Mesenchymal stem cell (in vitro differentiated cells and primary cell): Measurements from ENCODE around the gene ACSF2.

Experiments
- DNase-seq: peaks from one replicate; pipeline ENCODE4 v3.0.0-alpha.2; 2013
- H2AFZ ChIP-seq: one replicate; pipeline ENCODE4 v1.6.1; 2013; ENCODE audit warnings: low read depth, mild to moderate bottlenecking, control low read depth, inconsistent platforms, low read length, moderate library complexity
- H2AK5ac ChIP-seq: 2 replicates; pipeline ENCODE4 v1.6.1; 2013; ENCODE audit warnings: low read length, moderate library complexity, mild to moderate bottlenecking, inconsistent platforms; ENCODE audit not compliant: severe bottlenecking
- H2BK120ac ChIP-seq: one replicate; pipeline ENCODE4 v1.6.1; 2013; ENCODE audit warnings: low read depth, mild to moderate bottlenecking, inconsistent platforms, low read length, moderate library complexity
- H2BK12ac ChIP-seq, 2 experiments: one replicate each; pipeline ENCODE4 v1.6.1; 2013; ENCODE audit warnings: inconsistent platforms in 2 of 2, low read length in 2 of 2, mild to moderate bottlenecking in 2 of 2, moderate library complexity in 2 of 2, control low read depth in 1 of 2
- H2BK15ac ChIP-seq: one replicate; pipeline ENCODE4 v1.6.1; 2013; ENCODE audit warnings: mild to moderate bottlenecking, low read depth, inconsistent platforms; ENCODE audit not compliant: poor library complexity, severe bottlenecking
- H2BK5ac ChIP-seq: 2 replicates; pipeline ENCODE4 v1.6.1; 2013; ENCODE audit warnings: low read depth, mild to moderate bottlenecking, low read length, control low read depth, inconsistent platforms; ENCODE audit not compliant: poor library complexity, severe bottlenecking
- H3K14ac ChIP-seq, 2 experiments: one replicate each; pipeline ENCODE4 v1.6.1; 2013; ENCODE audit warnings: inconsistent platforms in 2 of 2, low read length in 2 of 2, control low read depth in 1 of 2, mild to moderate bottlenecking in 1 of 2, moderate library complexity in 1 of 2
- H3K18ac ChIP-seq, 2 experiments: one replicate each; pipeline ENCODE4 v1.6.1; 2013; ENCODE audit warnings: inconsistent platforms in 2 of 2, low read length in 2 of 2, control low read depth in 1 of 2, low read depth in 1 of 2, mild to moderate bottlenecking in 1 of 2
- H3K23ac ChIP-seq, 2 experiments: one replicate each; pipeline ENCODE4 v1.6.1; 2013; ENCODE audit warnings: inconsistent platforms in 2 of 2, low read length in 2 of 2, mild to moderate bottlenecking in 2 of 2, moderate library complexity in 2 of 2, control low read depth in 1 of 2
- H3K27ac ChIP-seq: 2 replicates; pipeline ENCODE4 v1.5.1; 2013; ENCODE audit warnings: mild to moderate bottlenecking, moderate library complexity, low read length, control low read depth, inconsistent platforms; ENCODE audit not compliant: poor library complexity, severe bottlenecking
- H3K27me3 ChIP-seq, 2 experiments: 2 replicates each; pipeline versions ENCODE4 v1.6.1 to v1.7.0; 2013; ENCODE audit warnings: low read length in 2 of 2, mild to moderate bottlenecking in 2 of 2, moderate library complexity in 2 of 2, control low read depth in 1 of 2, inconsistent platforms in 1 of 2; ENCODE audit not compliant: control insufficient read depth in 1 of 2, insufficient read depth in 1 of 2
- H3K36me3 ChIP-seq, 2 experiments: 2 replicates each; pipeline versions ENCODE4 v1.6.1 to v1.7.0; 2013; ENCODE audit warnings: low read length in 2 of 2, control low read depth in 1 of 2, inconsistent platforms in 1 of 2, low read depth in 1 of 2, mild to moderate bottlenecking in 1 of 2; ENCODE audit not compliant: insufficient read depth in 2 of 2, control insufficient read depth in 1 of 2
- H3K4ac ChIP-seq, 2 experiments: one replicate each; pipeline ENCODE4 v1.6.1; 2013; ENCODE audit warnings: inconsistent platforms in 2 of 2, low read length in 2 of 2, mild to moderate bottlenecking in 2 of 2, moderate library complexity in 2 of 2, control low read depth in 1 of 2, low read depth in 1 of 2
- H3K4me1 ChIP-seq: 2 replicates; pipeline ENCODE4 v1.6.1; 2013; ENCODE audit warnings: low read depth, low read length, control low read depth; ENCODE audit not compliant: control insufficient read depth, insufficient read depth
- H3K4me2 ChIP-seq: 2 replicates; pipeline ENCODE4 v1.6.1; 2013; ENCODE audit warnings: low read length, mild to moderate bottlenecking, inconsistent platforms; ENCODE audit not compliant: poor library complexity, severe bottlenecking
- H3K4me3 ChIP-seq, 2 experiments: 2 replicates each; pipeline versions ENCODE4 v1.5.1 to v1.7.0; 2013; ENCODE audit warnings: low read length in 2 of 2, mild to moderate bottlenecking in 2 of 2, control low read depth in 1 of 2, low read depth in 1 of 2; ENCODE audit not compliant: insufficient read depth in 1 of 2
- H3K79me1 ChIP-seq: replicated peaks from 2 replicates; pipeline ENCODE4 v1.6.1; 2013; ENCODE audit warnings: mild to moderate bottlenecking, control low read depth, low read length, inconsistent platforms; ENCODE audit not compliant: poor library complexity, severe bottlenecking
- H3K9ac ChIP-seq: 2 replicates; pipeline ENCODE4 v1.7.0; 2013; ENCODE audit warnings: mild to moderate bottlenecking, low read length, moderate library complexity
- H3K9me3 ChIP-seq: 2 replicates; pipeline ENCODE4 v1.7.0; 2013; ENCODE audit warnings: mild to moderate bottlenecking, low read length; ENCODE audit not compliant: control insufficient read depth
- H4K8ac ChIP-seq: one replicate; pipeline ENCODE4 v1.6.1; 2013; ENCODE audit warnings: inconsistent platforms, mild to moderate bottlenecking, low read length, moderate library complexity
- H4K91ac ChIP-seq: one replicate; pipeline ENCODE4 v1.6.1; 2013; ENCODE audit warnings: mild to moderate bottlenecking, low read length, inconsistent platforms
- WGBS: methylation state at CpG from one replicate; pipeline ENCODE4 v1.1.7; 2013; ENCODE audit warnings: mixed read lengths; 5-methylcytosine and 5-hydroxymethylcytosine counted together

The ACSF2 gene

DNA sequence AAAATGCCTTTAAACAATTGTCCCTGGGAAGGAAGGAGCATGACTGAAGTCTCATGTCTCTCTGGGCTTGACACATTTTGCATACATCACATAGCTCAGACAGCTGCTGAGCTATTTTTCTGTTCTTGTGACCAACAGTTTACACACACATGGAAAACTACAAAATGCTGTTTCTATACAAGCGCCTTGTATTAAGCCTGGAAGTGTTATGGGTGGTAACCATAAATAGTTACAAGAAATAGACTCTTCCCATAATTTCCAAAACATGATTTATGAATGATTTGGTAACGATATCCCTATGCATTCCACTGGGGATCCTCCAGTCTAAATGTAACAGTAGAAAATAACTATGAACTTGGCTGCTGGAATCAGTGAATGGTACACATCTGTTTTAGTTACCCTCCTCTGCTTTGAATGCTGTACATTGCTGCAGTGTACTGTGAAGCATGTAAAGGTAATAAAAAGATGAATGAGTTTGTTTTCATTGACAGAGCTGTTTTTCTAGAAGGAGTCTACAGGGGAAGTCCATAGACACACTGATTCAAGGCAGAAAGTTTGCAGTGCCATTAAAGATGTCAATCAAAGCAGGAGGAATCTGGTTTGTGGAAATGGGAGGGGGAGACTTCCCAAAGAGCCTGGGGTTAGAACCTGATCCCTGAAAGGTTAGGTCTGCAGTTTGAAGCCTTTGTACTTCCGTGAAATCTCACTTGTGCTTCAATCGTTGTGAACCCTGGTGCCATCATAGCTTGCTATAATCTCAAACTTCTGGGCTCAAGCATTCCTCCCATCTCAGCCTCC lies 5.0 kb downstream of the ACSF2 start:
- Histone ChIP-seq H2BK12ac (no peak overlapping the region), H2BK5ac (no peak overlapping the region), H3K4me3 (no peak overlapping the region), H3K36me3 (peaks cover 0 to 2% of the 10 kb centered on the region in 2 experiments), H3K14ac (no peak overlapping the region), H3K27me3 (no peaks in the 10 kb centered on the region), H4K91ac (no peak overlapping the region), H3K4me1 (peaks cover 15% of the 10 kb centered on the region), H2BK15ac (no peak overlapping the region), H3K9me3 (no peaks in the 10 kb centered on the region), H3K27ac (no peak overlapping the region), H3K18ac (no peak overlapping the region), H2BK120ac (no peak overlapping the region), H3K4me2 (no peak overlapping the region), H2AK5ac (no peak overlapping the region), H3K9ac (no peak overlapping the region), H3K23ac (no peak overlapping the region), H4K8ac (no peak overlapping the region), H2AFZ (no peak overlapping the region), H3K79me1 (peaks cover 23% of the 10 kb centered on the region), H3K4ac (no peak overlapping the region)
- DNase-seq: no peak
- 38% methylated on average over 2 of the region's 4 CpGs for WGBS

DNA sequence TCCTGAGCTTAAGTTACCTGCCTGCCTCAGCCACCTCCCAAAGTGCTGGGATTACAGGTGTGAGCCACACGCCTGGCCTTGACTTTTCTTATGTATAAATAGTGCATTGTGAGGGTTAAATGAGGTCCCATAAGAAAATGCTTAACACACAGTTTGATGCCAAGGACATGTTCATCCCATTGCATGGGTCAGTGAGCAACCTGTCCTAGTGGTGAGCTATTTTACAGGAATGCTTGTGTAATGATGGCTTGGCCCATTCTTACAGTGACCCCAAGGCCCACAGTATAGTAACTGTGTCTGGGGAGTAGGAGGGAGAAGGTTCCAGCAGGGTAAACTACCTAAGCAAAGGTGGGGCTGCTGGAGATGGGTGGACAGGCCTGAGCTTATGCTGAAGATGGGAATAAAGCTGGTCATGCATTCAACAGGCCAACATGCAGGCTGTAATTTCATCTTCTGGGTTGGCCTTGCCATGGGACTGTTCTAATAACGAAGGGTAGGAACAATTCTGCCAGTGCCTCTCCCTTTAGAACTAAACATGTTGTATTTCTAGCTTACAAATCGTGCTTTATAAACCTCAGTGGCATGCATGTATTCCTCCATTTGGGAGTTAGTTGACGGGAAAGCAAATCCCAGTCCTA lies 6.2 kb downstream of the ACSF2 start:
- Histone ChIP-seq H3K23ac (no peak overlapping the region), H3K9ac (no peak overlapping the region), H2BK15ac (no peak overlapping the region), H3K9me3 (no peaks in the 10 kb centered on the region), H3K27me3 (no peaks in the 10 kb centered on the region), H2AFZ (no peak overlapping the region), H2AK5ac (no peak overlapping the region), H3K4ac (no peak overlapping the region), H3K27ac (no peak overlapping the region), H2BK12ac (no peak overlapping the region), H4K91ac (no peak overlapping the region), H4K8ac (no peak overlapping the region), H3K4me3 (no peak overlapping the region), H2BK120ac (no peak overlapping the region), H2BK5ac (no peak overlapping the region), H3K18ac (no peak overlapping the region), H3K14ac (no peak overlapping the region), H3K36me3 (peaks cover 2 to 5% of the 10 kb centered on the region in 2 experiments), H3K4me2 (no peak overlapping the region), H3K79me1 (peaks cover 23% of the 10 kb centered on the region), H3K4me1 (peaks cover 9% of the 10 kb centered on the region)
- 95% methylated on average over 4 of the region's 4 CpGs for WGBS
- no peak for DNase-seq

DNA sequence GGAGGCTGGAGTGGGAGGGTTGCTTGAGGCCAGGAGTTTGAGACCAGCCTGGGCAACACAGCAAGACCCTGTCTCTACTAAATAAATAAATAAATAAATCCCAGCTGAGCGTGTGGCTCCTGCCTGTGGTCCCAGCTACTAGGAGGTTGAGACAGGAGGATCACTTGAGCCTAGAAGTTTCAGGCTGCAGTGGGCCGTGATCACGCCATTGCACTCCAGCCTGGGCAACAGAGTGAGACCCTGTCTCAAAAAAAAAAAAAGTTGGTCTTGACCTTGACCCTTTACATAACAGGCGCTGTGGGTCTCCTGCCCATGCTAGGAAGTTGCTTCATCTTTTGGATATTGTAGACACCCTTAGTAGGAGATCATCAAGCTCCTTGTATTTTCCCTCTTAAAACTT lies 11.4 kb downstream of the ACSF2 start:
- Histone ChIP-seq H3K79me1 (peaks cover 22% of the 10 kb centered on the region), H2BK5ac (no peak overlapping the region), H3K4me3 (no peak overlapping the region), H2AK5ac (no peak overlapping the region), H4K8ac (no peak overlapping the region), H2BK120ac (no peak overlapping the region), H3K27ac (no peak overlapping the region), H4K91ac (no peak overlapping the region), H3K4ac (no peak overlapping the region), H3K23ac (no peak overlapping the region), H3K4me2 (no peak overlapping the region), H3K14ac (no peak overlapping the region), H3K4me1 (peaks cover 2% of the 10 kb centered on the region), H3K9me3 (no peaks in the 10 kb centered on the region), H2BK15ac (no peak overlapping the region), H3K18ac (no peak overlapping the region), H2AFZ (no peak overlapping the region), H3K27me3 (no peaks in the 10 kb centered on the region), H2BK12ac (no peak overlapping the region), H3K36me3 (peaks cover 5 to 6% of the 10 kb centered on the region in 2 experiments), H3K9ac (no peak overlapping the region)
- WGBS: 94% methylated on average over 3 of the region's 4 CpGs
- no peak for DNase-seq

DNA sequence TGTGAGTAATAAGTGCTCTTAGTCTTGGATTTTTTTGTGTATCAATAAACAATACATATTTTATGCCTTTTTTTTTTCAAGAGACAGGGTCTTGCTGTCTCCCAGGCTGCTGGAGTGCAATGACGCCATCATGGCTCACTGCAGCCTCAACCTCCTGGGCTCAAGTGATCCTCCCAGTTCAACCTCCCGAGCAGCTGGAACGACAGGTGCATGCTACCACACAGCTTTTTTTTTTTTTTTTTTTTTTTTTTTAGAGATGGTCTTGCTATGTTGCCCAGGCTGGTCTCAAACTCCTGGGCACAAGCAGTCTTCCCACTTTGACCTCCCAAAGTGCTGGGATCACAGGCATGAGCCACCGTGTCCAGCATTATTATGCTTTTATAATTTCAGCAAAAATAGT lies 13.0 kb downstream of the ACSF2 start:
- Histone ChIP-seq H3K27me3 (no peaks in the 10 kb centered on the region), H2AFZ (no peak overlapping the region), H3K4ac (no peak overlapping the region), H3K4me1 (peaks cover 2% of the 10 kb centered on the region), H4K91ac (no peak overlapping the region), H3K27ac (no peak overlapping the region), H2BK15ac (no peak overlapping the region), H2BK5ac (no peak overlapping the region), H2BK120ac (no peak overlapping the region), H3K23ac (no peak overlapping the region), H3K9me3 (no peaks in the 10 kb centered on the region), H4K8ac (no peak overlapping the region), H2AK5ac (no peak overlapping the region), H2BK12ac (no peak overlapping the region), H3K14ac (no peak overlapping the region), H3K18ac (no peak overlapping the region), H3K36me3 (peaks cover 5 to 6% of the 10 kb centered on the region in 2 experiments), H3K9ac (no peak overlapping the region), H3K4me3 (no peak overlapping the region), H3K79me1 (peaks cover 16% of the 10 kb centered on the region), H3K4me2 (no peak overlapping the region)
- 100% methylated on average over 1 of the region's 4 CpGs for WGBS
- DNase-seq: no peak
